Tongue (tissue), 2 donors: Measurements from ENCODE around the gene WWC1. TPM values are rescaled to one million over a fixed set of nuclear protein-coding genes. Genes with fewer than 3 reads are reported as not detected.
"Not testable (repeated sequence)": the region's sequence is repeated elsewhere in the genome, so short reads cannot be mapped to it uniquely, and the experiment has no call there.

Source experiments
- DNase-seq: peaks from one replicate; pipeline ENCODE4 v3.0.0-alpha.2; 2015
- total RNA-seq: library from RNA; depleted of rRNA; stranded (reverse); fragments of >200 nt; gene quantifications from one replicate; pipeline ENCODE4 v1.2.3, GENCODE V29; 2014

WWC1 gene
- total RNA-seq, 1 donor from 2014 or later: 15.5 TPM

DNA sequence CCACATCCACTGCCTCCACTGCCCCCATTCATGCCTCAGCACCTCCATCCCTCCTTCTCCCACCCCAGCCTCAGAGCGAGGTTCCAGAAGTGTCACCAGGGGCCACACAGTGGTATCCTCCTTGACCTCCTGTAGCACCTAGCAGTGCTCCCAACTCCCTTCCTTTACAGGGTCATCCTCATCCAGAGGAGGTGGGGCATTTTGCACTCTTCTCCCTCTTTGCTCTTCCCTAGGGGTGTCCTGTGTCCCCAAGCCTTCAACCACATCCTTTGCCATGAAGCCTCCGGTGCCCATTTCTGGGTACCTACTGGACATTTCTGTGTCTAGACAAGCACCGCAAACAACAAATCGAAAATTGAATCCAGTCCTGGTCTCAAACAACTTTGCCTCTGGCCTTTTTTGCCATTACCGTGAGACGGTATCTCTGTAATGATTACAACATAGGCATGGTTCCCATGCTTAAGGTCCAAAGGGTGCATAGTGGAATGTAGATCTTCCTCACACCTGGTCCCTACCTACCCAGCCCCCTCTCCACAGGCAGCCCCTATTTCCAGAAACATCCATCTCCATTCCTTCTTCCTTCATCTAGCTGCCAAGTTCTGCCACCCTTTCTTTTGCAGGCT is 17.6 kb downstream of the WWC1 start:
- DNase-seq: no peak

DNA sequence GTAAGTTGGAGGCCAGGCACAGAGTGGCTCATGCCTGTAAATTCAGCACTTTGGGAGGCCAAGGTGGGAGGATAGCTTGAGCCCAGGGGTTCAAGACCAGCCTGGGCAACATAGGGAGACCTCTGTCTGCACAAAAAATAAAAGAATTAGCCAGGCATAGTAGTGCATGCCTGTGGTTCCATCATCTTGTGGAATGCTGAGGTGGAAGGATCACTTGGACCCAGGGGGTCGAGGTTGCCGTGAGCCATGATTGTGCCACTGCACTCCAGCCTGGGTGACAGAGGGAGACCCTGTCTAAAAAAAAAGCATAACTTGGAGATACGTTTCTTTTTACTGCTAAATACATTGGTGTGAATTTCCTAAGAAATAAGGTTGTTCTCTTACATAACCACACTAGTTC is 19.1 kb downstream of the WWC1 start:
- not testable (repeated sequence) for DNase-seq

DNA sequence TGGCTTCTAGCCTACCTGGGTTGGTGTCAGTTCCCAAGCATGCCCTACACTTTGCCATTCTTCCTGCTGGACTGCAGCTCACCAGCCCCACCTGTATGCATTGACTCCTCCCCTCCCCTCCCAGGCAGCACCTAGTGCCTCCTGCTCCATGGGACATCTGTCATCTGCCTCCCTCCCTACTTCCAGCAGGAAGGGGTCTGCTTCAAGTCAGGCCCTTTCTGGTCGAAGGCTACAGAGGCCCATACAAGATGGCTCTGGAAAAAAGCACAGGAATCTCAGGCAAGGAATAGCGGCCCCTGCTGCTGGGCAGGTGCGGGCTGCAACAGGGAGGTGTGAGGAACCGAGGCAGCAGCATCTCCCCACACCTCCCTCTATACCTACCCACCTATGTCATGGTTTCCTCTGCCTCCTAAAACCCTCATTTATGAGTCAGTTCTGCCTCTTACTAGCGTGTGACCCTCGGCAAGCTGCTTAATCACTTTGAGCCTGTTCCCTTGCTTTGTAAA is 19.7 kb downstream of the WWC1 start:
- DNase-seq: no peak

DNA sequence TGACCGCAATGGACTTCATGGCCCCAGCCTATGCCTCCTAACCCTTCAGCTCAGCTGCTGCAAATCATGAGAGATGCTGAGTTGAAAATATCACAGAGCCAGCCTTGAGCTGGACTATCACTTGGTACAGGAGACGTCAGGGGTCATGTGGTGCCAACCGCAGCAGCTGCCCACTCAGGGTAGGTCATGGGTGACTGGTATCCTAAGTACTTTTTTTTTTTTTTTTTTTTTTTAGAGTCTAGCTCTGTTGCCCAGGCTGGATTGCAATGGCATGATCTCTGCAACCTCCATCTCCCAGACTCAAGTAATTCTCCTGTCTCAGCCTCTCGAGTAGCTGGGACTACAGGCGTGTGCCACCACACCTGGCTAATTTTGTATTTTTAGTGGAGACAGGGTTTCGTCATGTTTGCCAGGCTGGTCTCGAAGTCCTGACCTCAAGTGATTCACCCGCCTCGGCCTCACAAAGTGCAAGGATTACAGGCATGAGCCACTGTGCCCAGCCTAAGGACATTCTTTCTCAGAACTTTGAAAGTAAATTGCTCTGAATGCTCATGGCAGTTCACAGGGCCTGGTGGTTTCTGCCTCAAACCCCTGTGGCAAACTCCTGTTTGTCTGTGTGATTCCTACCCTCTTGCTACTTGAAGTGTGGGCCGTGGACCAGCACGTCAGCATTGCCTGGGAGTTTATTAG is 21.3 kb downstream of the WWC1 start:
- DNase-seq: no peak

DNA sequence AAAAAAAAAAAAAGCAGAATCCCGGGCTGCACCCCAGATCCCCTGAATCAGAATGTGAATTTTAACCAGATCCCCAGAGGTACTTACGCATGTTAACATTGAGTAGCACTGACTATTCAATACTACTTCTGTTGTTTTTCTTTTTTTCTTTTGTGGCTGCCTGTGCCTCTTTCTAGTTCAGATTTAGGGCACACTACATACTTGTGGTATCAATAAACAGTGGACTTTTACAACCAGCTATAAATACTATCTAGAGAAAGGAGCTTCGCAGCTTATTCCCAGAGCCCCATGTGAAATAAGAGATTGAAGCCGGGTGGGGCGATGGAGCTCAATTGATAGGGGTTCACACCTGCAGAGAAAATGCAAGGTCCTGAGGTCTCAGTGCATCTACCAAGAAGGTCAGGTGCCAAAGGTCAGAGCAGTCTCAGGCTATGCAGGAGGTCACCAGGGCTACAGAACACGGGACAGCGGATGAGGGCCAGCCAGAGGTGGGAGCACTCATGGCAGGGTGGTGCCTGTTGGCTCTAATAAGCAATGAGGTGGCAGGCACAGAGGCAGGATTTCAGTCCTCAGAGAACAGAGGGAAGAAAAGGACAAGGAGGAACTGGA is 22.3 kb downstream of the WWC1 start:
- no peak for DNase-seq

DNA sequence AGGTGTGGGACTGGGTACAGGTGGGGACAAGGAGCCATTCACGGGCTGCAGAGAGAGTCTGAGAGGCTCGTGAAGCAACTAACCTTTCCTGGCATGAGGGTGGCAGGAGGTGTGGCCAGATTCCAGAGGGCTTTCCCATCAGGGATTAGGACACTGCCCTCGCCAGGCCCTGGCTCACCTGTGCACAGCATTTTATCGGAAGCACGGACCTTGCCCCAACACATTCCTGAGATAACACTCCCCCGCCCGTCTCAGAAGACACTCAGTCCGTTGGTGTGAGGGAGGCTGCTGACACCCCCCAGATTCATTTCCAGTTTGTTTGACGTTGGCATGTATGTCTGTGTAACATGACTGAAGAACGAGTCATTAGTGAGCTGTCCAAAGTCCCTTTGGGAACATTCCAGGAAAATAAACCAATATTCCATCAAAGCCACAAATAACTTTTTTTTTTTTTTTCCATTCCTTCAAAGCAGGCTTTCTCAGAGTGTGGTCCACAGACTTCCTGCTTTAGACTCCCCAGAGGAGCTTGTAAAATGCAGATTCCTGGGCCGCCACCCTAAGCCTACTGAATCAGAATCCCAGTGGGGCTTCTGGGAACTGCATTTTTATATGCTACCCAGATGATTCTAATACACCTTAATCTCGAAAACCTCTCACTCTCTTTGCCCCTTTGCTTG is 23.4 kb downstream of the WWC1 start:
- DNase-seq: no peak

DNA sequence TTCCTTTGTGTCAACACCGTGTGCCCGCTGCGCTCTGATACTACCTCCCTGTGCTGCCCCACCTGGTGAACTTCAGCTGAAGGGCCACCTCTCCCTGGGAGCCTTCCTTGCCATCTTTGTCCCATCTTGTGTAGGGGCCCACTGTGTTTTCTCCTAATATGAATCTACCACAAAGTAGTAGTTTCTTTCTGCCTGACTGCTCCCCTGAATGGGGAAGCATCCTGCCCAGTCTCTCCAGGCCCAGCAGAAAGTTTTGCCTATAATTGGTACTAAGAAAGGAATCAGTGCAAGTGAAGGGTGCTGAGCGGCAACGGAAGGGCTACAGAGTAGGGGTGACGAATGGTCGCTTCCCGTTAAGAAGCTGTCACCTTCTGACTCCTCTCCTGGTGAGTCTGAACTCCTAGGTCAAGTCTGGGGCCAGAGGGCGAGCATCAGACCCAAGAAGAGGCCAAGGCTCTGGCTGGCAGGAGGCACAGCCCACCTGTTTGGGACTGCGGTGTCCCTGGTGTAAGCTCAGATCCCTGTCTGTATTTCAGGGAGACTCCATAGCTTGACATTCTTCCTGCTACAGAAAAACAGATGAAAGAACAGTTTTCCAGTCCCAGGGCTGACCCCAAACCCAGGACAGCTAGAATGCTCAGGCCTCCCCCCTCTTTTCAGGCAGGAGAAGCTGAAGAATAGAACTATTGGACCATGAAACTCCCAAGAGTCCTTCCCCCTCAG is 24.1 kb downstream of the WWC1 start:
- no peak for DNase-seq

DNA sequence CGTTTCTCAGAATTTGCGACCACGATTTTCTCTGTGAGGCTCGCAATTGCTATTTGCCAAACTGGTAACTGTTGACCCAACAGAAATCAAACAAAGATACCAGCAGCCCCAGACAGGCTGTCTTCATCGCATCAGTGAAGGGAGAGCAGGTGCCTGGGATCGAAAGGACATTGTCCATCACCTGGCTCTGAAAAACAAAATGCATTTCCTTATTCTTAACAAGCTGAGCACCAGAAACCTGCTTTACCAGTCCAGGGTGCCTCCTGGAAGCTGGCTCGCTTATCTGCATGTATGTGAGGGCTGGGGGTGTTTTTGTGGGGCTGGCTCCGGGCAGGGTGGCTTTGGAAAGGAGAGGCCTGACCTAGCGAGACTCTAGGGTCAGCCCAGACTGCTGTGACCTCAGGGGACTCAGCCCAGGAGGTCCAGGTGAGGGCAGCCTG is 24.7 kb downstream of the WWC1 start:
- no peak for DNase-seq

DNA sequence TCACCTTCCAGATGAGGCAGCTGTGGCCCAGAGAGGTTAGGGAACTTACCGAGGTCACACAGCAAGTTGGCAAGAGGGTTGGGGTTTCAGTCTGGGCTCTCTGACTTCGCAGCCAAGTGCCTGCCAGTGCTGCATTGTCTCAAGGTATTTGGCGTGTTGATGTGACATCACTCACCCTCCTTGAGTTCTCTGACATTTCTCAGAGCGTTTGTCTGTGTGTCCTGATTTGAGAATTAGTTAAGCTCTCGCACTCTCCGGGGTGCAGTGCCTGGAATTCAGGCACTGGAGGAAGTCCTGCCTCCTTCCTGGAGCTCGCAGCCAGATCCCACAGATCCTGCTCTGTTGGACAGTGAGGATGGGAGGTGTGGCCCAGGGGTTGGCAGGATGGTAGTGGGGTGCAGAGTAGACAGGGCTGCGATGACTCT is 25.7 kb downstream of the WWC1 start:
- DNase-seq: no peak

DNA sequence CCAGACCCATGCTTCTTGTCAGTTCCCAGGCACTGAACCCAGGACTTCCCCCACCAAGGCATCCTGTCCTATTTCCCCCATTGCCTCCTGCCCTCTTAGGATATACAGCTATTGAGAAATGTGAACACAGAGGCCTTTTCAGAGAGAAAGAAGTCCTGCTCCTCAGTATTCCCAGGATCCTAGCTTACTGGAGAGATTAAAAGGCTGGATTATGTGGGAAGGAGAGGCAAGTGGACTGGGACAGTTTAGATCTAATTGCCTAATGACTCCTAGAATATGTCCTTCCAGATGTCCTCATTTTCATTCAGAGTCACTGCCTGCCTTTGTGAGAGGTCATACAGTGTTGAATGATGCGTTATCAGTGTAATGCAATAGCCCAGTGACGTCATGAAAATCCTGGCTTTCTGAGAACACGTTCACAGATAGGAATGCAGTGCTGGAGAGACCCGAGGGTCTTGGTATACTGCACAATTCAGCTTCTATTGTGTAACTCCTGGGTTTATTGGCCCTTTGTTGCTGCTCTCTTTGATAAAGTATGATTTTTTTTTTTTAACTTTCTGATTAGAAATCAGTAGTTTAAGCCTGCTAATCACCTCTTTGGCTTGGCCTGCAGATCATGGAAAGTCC is 26.2 kb downstream of the WWC1 start:
- DNase-seq: peak; percentile 59

DNA sequence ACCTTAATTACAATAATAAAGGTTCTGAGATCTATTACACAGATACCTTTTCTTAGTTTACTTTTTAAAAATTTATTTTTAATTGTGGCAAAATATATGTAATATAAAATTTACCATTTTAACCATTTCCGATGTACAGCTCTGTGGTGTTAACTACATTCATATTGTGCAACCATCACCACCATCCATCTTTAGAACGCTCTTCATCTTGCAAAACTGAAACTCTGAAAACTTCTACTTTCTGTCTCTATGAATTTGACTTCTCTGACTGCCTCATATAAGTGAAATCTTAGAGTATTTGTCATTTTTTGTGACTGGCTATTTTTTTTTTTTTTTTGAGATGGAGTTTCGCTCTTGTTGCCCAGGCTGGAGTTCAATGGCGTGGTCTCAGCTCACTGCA is 26.8 kb downstream of the WWC1 start:
- DNase-seq: no peak

DNA sequence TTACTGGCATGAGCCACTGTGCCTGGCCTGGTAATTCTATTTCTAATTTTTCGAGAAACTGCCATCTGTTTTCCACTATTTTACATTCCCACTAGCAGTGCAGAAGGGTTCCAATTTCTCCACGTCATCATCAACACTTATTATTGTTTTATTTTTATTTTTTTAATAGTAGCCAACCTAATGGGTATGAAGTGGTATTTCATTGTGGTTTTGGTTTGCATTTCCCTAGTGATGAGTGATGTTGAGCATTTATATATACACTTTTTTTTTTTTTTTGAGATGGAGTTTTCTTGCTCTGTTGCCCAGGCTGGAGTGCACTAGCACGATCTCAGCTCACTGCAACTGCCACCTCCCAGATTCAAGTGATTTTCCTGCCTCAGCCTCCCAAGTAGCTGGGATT is 28.3 kb downstream of the WWC1 start:
- no peak for DNase-seq

DNA sequence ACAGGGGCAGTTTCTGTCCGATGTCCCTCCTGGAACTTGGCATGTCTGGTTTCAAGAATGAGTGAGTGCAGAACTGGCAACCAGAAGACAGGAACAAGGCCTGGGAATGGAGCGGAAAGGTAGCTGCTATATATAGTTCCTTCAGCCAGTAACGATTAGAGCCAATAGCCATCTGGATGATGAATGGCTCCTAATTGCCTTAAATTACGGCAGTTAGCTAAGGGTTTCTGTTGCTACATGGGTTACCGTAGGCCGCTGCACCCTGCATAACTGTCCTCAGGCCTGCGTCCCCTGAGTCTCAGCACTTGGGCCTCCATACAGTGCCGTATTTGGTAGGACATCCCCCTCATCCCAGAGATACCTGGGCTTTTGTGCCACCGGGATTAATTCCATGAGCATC is 29.4 kb downstream of the WWC1 start:
- DNase-seq: no peak

DNA sequence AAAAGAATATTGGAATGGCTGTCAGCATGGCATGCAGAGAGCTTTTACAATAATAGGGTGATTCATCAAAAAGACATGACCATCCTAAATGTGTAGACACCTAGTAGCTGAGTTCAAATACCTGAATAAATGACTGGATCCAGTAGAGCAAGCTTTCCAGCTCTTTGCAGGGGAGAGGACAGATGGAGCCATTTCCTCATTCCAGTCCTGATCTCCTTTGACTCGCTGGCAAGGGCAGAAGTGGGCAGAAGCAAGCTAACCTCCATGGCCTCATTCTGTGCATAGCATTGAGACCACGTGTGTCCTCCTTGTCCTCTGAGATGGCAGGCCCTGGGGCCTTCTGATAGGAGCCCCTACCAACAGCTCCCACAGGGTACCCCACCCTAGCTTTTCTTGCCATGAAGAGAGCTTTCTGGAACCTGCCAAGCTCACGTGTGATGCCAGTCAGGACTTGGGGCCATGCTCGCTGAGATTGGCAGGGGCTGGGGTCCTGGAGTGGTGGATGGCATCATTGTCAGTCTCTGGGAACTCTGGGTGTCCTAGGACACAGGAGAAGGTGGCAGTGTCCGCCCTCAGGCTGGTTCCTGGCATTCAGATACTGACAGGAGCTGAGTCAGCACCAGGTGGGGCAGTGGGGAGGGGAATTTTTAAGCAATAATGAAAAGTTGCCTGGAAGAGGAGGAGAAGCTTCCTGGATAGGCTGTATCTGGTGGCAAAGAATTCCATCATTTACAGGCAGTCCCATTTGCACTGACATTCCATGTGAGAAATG is 33.6 kb downstream of the WWC1 start:
- no peak for DNase-seq

DNA sequence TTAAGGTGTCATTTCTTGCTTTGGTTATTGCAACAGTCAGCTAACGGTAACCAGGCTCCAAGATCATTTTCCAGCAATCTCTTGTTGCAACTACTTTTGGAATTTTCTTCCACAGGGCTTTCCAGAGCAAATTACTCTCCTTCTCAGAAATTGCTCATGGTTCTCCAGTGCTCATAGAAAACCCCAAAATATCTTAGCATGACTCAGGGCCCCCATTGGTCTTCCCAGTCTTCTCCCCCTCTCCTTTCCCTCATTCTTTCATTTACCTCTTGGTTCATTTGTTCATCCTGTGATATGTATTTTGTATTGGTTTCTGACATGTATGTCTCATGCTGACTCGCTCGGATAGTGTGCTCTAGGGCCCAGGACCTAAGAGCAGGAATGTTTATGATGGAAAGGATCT is 35.6 kb downstream of the WWC1 start:
- no peak for DNase-seq

DNA sequence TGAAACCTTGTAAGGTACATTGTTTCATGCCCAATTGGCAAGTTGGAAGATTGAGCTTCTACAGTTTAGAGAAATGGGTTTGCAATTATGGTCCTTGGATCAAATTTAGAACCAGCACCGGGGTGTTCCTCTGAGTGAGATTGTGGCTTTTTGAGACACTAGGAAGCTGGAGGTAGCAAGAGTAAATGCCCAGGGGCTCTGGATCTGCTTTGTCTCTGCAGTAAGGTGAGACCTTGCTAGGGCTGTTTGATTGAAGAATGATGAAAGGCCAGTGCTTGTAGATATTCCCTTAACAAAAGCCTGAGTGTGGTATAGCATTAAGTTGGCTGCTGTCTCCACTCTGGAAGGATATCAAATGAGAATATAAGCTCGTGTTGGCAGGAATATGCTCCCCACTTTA is 36.0 kb downstream of the WWC1 start:
- no peak for DNase-seq

DNA sequence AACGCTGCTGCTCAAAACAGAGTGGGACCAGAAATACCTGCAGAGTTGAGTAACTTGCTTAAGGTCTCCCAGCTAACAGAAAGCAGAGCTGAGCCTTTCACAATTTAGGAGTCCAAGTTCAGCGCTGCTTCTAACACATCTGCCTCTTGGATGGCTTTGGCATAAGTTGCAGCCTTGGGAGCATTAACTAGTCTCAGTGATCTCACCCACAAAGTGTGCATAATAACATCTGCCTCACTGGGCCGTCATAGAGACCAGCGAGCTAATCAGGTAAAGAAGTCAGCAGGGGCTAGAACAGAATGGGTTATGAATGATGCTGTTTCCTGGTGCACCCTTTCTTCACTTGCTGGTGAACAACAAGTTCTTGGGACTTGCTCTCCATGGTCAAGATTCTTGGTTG is 36.5 kb downstream of the WWC1 start:
- DNase-seq: peak; percentile 19

DNA sequence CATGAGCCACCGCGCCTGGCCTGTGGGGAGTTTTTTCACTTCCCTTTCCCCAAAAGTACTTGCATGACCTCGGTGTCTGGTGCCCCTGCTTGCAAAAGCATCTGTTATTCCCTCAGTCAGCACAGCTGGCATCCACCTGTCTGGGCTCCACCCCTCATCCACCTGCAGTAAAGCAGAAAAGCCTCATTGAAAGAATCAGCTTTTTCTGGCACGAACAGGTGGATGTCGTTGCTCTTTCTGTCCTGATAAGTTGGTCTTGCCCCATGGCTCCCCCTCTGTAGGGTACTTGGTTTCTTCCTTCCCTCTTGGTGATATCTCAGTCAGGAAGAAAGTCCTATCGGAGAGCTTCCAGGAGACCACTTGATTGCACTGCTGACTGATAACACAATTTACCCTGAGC is 37.4 kb downstream of the WWC1 start:
- peak; percentile 31 for DNase-seq

DNA sequence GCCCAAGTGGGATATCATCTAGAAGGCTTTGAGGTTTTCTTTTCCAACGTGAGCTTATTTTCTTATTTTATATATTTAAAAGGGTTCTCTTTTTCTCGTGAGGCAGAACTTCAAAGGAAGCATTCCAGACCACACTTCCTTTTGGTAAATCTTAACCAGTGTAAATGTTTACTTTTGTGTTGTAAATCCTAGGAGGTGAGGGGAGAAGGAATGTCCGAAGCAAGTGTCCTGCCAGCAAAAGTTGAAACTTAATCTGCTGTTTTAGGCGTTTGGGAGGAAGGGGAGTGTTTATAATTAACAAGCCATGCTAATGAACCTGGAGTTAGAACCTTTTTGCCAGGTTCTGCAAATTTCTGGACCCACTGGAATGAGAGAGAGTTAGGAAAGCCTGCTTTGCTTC is 37.9 kb downstream of the WWC1 start:
- DNase-seq: no peak

DNA sequence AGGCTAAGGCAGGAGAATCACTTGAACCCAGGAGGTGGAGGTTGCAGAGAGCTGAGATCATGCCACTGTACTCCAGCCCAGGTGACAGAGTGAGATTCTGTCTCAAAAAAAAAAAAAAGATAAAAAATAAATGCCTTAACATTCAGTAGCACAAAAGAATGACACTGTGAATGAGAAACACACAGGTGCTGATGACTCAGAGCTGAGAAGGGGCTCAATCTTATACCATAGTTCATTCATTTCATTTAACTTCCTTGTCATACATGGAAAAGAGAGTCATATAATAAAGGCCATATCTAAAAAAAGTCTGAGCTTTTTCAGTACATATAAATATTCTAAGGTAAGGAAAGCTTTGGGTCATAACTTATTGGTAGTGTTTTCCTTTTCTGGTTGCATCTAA is 40.6 kb downstream of the WWC1 start:
- DNase-seq: no peak

DNA sequence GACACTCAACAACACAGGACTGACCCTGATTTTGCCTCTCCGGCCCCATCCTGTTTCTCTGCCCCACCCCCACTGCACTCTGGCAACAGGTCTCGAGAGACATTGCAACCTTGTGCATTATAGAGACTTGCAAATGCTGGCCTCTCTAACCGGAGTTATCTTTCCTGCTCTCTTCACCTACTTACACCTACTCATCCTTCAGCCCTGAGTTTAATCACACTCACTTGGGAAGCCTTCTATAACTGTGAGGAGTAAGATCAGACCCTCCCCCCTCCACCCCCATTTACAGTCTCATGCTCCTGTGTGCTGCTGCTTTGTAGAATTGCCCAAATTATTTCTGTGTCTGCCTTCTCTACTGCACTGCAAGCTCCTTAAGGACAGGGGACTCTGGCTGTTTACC is 42.8 kb downstream of the WWC1 start:
- no peak for DNase-seq
